ENCODE measurements around the gene ATP9B.
"Not testable (repeated sequence)": the region's sequence is repeated elsewhere in the genome, so short reads cannot be mapped to it uniquely, and the experiment has no call there.

GRCh38 chr18:79172331-79172730 lies 103.1 kb downstream of the ATP9B start:
- not testable (repeated sequence) for TF ChIP-seq CTCF (conservative IDR thresholded peaks at IDR 0.05; ENCODE audit: low read depth, low read length); EZH2 (IDR thresholded peaks at IDR 0.05; ENCODE audit: borderline replicate concordance, low read depth, low read length, poor library complexity, severe bottlenecking)

Data from A673 (cell line).